22Rv1 (cell line): ENCODE measurements around the gene FBN1.

Experiments used
- H3K27ac ChIP-seq: fragments of 450-650 bp; 2 replicates; pipeline ENCODE4 v1.5.1; 2017
- CTCF ChIP-seq: fragments of 450-650 bp; IDR thresholded peaks from 2 replicates; pipeline ENCODE4 v1.5.1; 2017; ENCODE audit warnings: mild to moderate bottlenecking
- ZFX ChIP-seq: fragments of 450-650 bp; IDR thresholded peaks from 2 replicates; pipeline ENCODE4 v1.6.1; 2017; ENCODE audit warnings: antibody characterized with exemption, borderline replicate concordance

FBN1 gene

DNA sequence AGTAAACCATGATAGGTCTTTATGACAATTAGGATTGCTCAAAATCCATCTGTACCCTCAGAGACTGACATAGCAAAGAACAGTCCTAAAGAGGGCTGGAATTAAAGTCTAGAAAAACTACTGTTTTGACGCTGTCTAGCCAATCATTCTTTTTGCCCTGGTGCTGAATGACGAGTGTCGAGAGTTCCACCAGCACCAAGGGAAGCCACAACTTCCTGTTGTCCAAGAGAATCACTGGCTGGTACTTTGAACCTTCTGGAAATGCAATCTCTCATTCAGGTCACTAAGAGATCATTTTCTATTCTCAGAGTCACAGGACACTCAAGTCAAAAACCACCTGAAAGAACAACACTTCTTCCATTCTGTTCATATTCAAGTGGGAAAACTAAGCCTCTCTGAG, 37.7 kb downstream of the FBN1 start:
- no peak overlapping the region for H3K27ac ChIP-seq
- TF ChIP-seq CTCF (no peak), ZFX (no peak)

- H3K27ac ChIP-seq: no peak overlapping the region
- TF ChIP-seq ZFX (no peak), CTCF (no peak)
These were observed 40.9 kb downstream of the FBN1 start for GRCh38 chr15:48604567-48604966.

DNA sequence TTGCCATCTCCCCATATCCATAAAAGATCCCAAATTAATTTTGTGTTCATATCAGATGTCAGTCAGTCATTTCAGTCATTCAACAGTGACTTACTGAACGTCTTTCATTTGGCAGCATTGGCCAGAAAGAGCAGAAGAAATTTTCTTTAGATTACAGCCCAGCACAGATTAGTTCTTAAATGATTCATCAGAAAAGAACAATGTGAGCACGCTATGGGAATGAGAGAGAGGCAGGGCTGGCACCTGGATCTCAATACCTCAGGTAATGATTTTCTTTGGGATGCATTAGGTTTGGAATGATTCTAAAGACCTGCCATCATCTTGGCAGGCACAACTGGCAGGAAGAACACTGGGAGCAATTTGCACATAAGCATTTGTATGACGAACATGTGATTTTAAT, 41.6 kb downstream of the FBN1 start:
- no peak overlapping the region for H3K27ac ChIP-seq
- TF ChIP-seq CTCF: no peak
- no peak for TF ChIP-seq ZFX

GRCh38 chr15:48603123-48603500, 42.4 kb downstream of the FBN1 start:
- H3K27ac ChIP-seq: no peak overlapping the region
- TF ChIP-seq ZFX: no peak
- TF ChIP-seq CTCF: no peak

- H3K27ac ChIP-seq: no peak overlapping the region
- TF ChIP-seq CTCF (no peak), ZFX (no peak)
These were observed 43.0 kb downstream of the FBN1 start for GRCh38 chr15:48602358-48603122.

GRCh38 chr15:48601095-48601494, 44.4 kb downstream of the FBN1 start:
- no peak for TF ChIP-seq ZFX
- TF ChIP-seq CTCF: no peak
- H3K27ac ChIP-seq: no peak overlapping the region

GRCh38 chr15:48596841-48597240, 48.7 kb downstream of the FBN1 start:
- TF ChIP-seq CTCF (no peak), ZFX (no peak)
- H3K27ac ChIP-seq: no peak overlapping the region
